GM21576 (cell line): ENCODE data around the gene FBLN1.
"Not testable (repeated sequence)": the region's sequence is repeated elsewhere in the genome, so short reads cannot be mapped to it uniquely, and the experiment has no call there.

Source experiments
- ATAC-seq: cut with Tn5 transposase; IDR thresholded peaks from one replicate; pipeline ENCODE4 v1.9.1; 2021; ENCODE audit warnings: mild to moderate bottlenecking, moderate library complexity; ENCODE audit not compliant: unreplicated experiment

The FBLN1 gene

GRCh38 chr22:45502215-45503049, at the start of gene FBLN1:
Gene FBLN1, plus strand, starts transcription at chr22:45502883. Its CDS starts 103 bp downstream, at chr22:45502986.
- no peak for ATAC-seq

- ATAC-seq: no peak
Measured at GRCh38 chr22:45453764-45454163, 48.9 kb upstream of the FBLN1 start.

- no peak for ATAC-seq
Measured at GRCh38 chr22:45454275-45454674, 48.4 kb upstream of the FBLN1 start.

- ATAC-seq: no peak
Measured at GRCh38 chr22:45455212-45455611, 47.5 kb upstream of the FBLN1 start.

GRCh38 chr22:45455621-45456020, 47.1 kb upstream of the FBLN1 start:
- ATAC-seq: no peak

GRCh38 chr22:45456811-45457210, 45.9 kb upstream of the FBLN1 start:
- no peak for ATAC-seq

- no peak for ATAC-seq
Measured at GRCh38 chr22:45458532-45458931, 44.2 kb upstream of the FBLN1 start.

GRCh38 chr22:45459235-45459634, 43.4 kb upstream of the FBLN1 start:
- ATAC-seq: no peak

GRCh38 chr22:45460288-45461109, 42.2 kb upstream of the FBLN1 start:
- no peak for ATAC-seq

GRCh38 chr22:45462034-45462655, 40.5 kb upstream of the FBLN1 start:
- ATAC-seq: no peak

GRCh38 chr22:45463691-45464090, 39.0 kb upstream of the FBLN1 start:
- ATAC-seq: not testable (repeated sequence)

- no peak for ATAC-seq
Measured at GRCh38 chr22:45465633-45466032, 37.0 kb upstream of the FBLN1 start.

- no peak for ATAC-seq
Measured at GRCh38 chr22:45468872-45469271, 33.8 kb upstream of the FBLN1 start.

- ATAC-seq: no peak
Measured at GRCh38 chr22:45469281-45470073, 33.2 kb upstream of the FBLN1 start.

GRCh38 chr22:45470871-45471270, 31.8 kb upstream of the FBLN1 start:
- ATAC-seq: no peak

- ATAC-seq: no peak
Measured at GRCh38 chr22:45472426-45472825, 30.3 kb upstream of the FBLN1 start.

GRCh38 chr22:45473626-45474237, 29.0 kb upstream of the FBLN1 start:
- ATAC-seq: no peak

GRCh38 chr22:45475063-45475747, 27.5 kb upstream of the FBLN1 start:
- no peak for ATAC-seq

- ATAC-seq: no peak
Measured at GRCh38 chr22:45475851-45476514, 26.7 kb upstream of the FBLN1 start.
